Measurements from ENCODE around the gene C5orf58.

DNA sequence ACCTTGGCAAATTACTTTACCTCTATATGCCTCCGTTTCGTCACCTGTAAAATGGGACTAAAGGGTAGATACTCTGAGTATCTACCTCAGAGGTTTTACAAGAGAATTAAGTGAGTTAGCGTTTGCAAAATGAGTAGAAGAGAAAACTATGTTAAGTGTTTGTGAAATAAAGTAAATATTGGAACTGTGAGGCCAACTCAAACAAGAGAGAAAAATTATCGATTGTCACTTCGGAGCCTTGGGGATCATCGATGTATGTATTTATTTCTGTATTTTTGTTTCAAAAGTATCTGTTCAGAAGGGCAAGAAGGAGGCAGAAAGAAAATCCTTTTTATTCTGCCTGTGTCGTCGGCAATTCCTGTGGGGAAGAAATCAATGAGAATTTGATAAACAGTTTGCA lies 25.8 kb upstream of the C5orf58 start:
- TF ChIP-seq, protein P1, sequence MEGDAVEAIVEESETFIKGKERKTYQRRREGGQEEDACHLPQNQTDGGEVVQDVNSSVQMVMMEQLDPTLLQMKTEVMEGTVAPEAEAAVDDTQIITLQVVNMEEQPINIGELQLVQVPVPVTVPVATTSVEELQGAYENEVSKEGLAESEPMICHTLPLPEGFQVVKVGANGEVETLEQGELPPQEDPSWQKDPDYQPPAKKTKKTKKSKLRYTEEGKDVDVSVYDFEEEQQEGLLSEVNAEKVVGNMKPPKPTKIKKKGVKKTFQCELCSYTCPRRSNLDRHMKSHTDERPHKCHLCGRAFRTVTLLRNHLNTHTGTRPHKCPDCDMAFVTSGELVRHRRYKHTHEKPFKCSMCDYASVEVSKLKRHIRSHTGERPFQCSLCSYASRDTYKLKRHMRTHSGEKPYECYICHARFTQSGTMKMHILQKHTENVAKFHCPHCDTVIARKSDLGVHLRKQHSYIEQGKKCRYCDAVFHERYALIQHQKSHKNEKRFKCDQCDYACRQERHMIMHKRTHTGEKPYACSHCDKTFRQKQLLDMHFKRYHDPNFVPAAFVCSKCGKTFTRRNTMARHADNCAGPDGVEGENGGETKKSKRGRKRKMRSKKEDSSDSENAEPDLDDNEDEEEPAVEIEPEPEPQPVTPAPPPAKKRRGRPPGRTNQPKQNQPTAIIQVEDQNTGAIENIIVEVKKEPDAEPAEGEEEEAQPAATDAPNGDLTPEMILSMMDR (IDR thresholded peaks at IDR 0.05) = no peak
- no peak for TF ChIP-seq POLR2A (IDR thresholded peaks at IDR 0.05)
